K562 (cell line): Measurements from ENCODE around the gene SYNPR.

ENCODE experiments used
- BHLHE40 ChIP-seq: IDR thresholded peaks from 2 replicates; pipeline ENCODE4 v1.6.1; 2011; ENCODE audit warnings: low read length, improper control_type of control experiment
- EP300 ChIP-seq: IDR thresholded peaks from 2 replicates; pipeline ENCODE4 v1.6.1; 2012; ENCODE audit warnings: low read length, improper control_type of control experiment
- HDAC1 ChIP-seq, 2 experiments: fragments of 450-650 bp; IDR thresholded peaks; 2 replicates each; pipeline ENCODE4 v1.6.1; 2016 to 2017; ENCODE audit warnings: inconsistent platforms in 1 of 2, mild to moderate bottlenecking in 1 of 2, moderate library complexity in 1 of 2
- KAT2B ChIP-seq: IDR thresholded peaks from one replicate; pipeline ENCODE4 v1.6.1; 2012; ENCODE audit warnings: low read depth, mild to moderate bottlenecking, control low read depth, inconsistent platforms, low read length, moderate library complexity
- MAFG ChIP-seq: fragments of 450-650 bp; conservative IDR thresholded peaks from 2 replicates; pipeline ENCODE4 v1.6.1; 2016; ENCODE audit warnings: missing genetic modification characterization, missing compliant biosample characterization
- PHF8 ChIP-seq: fragments of 200-600 bp; sonication (generic); IDR thresholded peaks from 2 replicates; pipeline ENCODE4 v1.6.1; 2012; ENCODE audit warnings: mixed run types, mild to moderate bottlenecking, inconsistent platforms, low read length, moderate library complexity, borderline replicate concordance
- POLR2A ChIP-seq: fragments of 450-650 bp; conservative IDR thresholded peaks from 2 replicates; pipeline ENCODE4 v1.6.1; 2016
- SRF ChIP-seq, 2 experiments: fragments of 250-450, 450-650 bp in 1 of 2; sonication (Bioruptor Pico) in 1 of 2; sonication (generic) in 1 of 2; formaldehyde crosslinking; IDR thresholded peaks; 2 replicates each; pipeline versions ENCODE4 v1.5.0 to v1.5.1; 2020 to 2022; ENCODE audit warnings: mild to moderate bottlenecking in 1 of 2, missing genetic modification reagents in 1 of 2
- ZNF77 ChIP-seq: fragments of 250-450 bp; sonication (Bioruptor Pico); IDR thresholded peaks from 2 replicates; pipeline ENCODE4 v1.5.0; 2020
- TF ChIP-seq, protein P1 (sequence below), 2 experiments: fragments of 450-650 bp in 1 of 2; sonication (generic) in 1 of 2; formaldehyde crosslinking in 1 of 2; IDR thresholded peaks; 2 replicates each; pipeline versions ENCODE4 v1.7.1 to v1.9.0; 2016 to 2022; ENCODE audit warnings: inconsistent platforms in 1 of 2, mild to moderate bottlenecking in 1 of 2, missing genetic modification reagents in 1 of 2
- TF ChIP-seq, protein P2 (sequence below): sonication (generic); formaldehyde crosslinking; IDR thresholded peaks from 2 replicates; pipeline ENCODE4 v1.8.0; 2022; ENCODE audit warnings: mild to moderate bottlenecking, missing genetic modification reagents
- TF ChIP-seq, protein P3 (sequence below), 3 experiments: IDR thresholded peaks in 2 of 3; conservative IDR thresholded peaks in 1 of 3; 2 replicates each; pipeline ENCODE4 v1.5.1; 2011 to 2012; ENCODE audit warnings: low read length in 3 of 3, mild to moderate bottlenecking in 3 of 3, control low read depth in 2 of 3, improper control_type of control experiment in 1 of 3, inconsistent platforms in 1 of 3, low read depth in 1 of 3, mixed read lengths in 1 of 3, moderate library complexity in 1 of 3; ENCODE audit not compliant: insufficient read depth in 2 of 3
- TF ChIP-seq, protein P4 (sequence below): fragments of 450-650 bp; formaldehyde crosslinking; IDR thresholded peaks from 2 replicates; pipeline ENCODE4 v1.4.0; 2020; ENCODE audit warnings: mild to moderate bottlenecking, mixed read lengths
- TF ChIP-seq, protein P5 (sequence below): sonication (generic); formaldehyde crosslinking; IDR thresholded peaks from 2 replicates; pipeline ENCODE4 v1.8.0; 2023; ENCODE audit warnings: mild to moderate bottlenecking, missing genetic modification reagents

DNA sequence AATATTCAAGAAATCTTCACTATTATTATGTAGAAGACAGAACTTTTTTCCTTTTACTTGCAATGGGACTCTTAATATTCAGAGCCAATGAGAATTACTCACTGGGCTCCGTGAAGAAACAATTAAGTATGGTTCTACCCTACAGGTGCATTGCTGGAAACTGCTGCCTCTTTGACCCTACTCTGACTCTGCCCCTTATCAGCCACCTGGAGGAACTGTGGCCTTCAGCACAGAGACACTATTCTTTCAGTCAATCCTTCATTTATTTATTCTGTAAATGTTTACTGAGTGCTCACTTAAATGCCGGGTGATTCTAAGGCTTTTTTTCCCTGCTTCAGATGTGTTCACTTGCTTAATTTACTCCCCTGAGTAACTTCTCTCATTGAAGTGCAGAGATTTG, 163.2 kb downstream of the SYNPR start:
- TF ChIP-seq HDAC1 (IDR thresholded peaks at IDR 0.05), result no peak
- TF ChIP-seq EP300, result no peak
- TF ChIP-seq BHLHE40, result no peak
- TF ChIP-seq SRF (CRISPR knock-in tag; IDR thresholded peaks at IDR 0.05), result no peak
- no peak for TF ChIP-seq MAFG
- TF ChIP-seq, protein P1, sequence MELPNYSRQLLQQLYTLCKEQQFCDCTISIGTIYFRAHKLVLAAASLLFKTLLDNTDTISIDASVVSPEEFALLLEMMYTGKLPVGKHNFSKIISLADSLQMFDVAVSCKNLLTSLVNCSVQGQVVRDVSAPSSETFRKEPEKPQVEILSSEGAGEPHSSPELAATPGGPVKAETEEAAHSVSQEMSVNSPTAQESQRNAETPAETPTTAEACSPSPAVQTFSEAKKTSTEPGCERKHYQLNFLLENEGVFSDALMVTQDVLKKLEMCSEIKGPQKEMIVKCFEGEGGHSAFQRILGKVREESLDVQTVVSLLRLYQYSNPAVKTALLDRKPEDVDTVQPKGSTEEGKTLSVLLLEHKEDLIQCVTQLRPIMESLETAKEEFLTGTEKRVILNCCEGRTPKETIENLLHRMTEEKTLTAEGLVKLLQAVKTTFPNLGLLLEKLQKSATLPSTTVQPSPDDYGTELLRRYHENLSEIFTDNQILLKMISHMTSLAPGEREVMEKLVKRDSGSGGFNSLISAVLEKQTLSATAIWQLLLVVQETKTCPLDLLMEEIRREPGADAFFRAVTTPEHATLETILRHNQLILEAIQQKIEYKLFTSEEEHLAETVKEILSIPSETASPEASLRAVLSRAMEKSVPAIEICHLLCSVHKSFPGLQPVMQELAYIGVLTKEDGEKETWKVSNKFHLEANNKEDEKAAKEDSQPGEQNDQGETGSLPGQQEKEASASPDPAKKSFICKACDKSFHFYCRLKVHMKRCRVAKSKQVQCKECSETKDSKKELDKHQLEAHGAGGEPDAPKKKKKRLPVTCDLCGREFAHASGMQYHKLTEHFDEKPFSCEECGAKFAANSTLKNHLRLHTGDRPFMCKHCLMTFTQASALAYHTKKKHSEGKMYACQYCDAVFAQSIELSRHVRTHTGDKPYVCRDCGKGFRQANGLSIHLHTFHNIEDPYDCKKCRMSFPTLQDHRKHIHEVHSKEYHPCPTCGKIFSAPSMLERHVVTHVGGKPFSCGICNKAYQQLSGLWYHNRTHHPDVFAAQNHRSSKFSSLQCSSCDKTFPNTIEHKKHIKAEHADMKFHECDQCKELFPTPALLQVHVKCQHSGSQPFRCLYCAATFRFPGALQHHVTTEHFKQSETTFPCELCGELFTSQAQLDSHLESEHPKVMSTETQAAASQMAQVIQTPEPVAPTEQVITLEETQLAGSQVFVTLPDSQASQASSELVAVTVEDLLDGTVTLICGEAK (IDR thresholded peaks at IDR 0.05), result no peak
- TF ChIP-seq, protein P1 (CRISPR knock-in tag; IDR thresholded peaks at IDR 0.05), result no peak
- TF ChIP-seq, protein P2, sequence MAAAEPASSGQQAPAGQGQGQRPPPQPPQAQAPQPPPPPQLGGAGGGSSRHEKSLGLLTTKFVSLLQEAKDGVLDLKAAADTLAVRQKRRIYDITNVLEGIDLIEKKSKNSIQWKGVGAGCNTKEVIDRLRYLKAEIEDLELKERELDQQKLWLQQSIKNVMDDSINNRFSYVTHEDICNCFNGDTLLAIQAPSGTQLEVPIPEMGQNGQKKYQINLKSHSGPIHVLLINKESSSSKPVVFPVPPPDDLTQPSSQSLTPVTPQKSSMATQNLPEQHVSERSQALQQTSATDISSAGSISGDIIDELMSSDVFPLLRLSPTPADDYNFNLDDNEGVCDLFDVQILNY (CRISPR knock-in tag), result no peak
- TF ChIP-seq, protein P3, sequence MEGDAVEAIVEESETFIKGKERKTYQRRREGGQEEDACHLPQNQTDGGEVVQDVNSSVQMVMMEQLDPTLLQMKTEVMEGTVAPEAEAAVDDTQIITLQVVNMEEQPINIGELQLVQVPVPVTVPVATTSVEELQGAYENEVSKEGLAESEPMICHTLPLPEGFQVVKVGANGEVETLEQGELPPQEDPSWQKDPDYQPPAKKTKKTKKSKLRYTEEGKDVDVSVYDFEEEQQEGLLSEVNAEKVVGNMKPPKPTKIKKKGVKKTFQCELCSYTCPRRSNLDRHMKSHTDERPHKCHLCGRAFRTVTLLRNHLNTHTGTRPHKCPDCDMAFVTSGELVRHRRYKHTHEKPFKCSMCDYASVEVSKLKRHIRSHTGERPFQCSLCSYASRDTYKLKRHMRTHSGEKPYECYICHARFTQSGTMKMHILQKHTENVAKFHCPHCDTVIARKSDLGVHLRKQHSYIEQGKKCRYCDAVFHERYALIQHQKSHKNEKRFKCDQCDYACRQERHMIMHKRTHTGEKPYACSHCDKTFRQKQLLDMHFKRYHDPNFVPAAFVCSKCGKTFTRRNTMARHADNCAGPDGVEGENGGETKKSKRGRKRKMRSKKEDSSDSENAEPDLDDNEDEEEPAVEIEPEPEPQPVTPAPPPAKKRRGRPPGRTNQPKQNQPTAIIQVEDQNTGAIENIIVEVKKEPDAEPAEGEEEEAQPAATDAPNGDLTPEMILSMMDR (IDR thresholded peaks at IDR 0.05 in 2 of 3, conservative IDR thresholded peaks at IDR 0.05 in 1 of 3; ENCODE audit: insufficient read depth in 2 of 3, low read depth in 1 of 3, low read length in 3 of 3), result no peak
- TF ChIP-seq, protein P4, sequence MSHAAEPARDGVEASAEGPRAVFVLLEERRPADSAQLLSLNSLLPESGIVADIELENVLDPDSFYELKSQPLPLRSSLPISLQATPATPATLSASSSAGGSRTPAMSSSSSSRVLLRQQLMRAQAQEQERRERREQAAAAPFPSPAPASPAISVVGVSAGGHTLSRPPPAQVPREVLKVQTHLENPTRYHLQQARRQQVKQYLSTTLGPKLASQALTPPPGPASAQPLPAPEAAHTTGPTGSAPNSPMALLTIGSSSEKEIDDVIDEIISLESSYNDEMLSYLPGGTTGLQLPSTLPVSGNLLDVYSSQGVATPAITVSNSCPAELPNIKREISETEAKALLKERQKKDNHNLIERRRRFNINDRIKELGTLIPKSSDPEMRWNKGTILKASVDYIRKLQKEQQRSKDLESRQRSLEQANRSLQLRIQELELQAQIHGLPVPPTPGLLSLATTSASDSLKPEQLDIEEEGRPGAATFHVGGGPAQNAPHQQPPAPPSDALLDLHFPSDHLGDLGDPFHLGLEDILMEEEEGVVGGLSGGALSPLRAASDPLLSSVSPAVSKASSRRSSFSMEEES (CRISPR knock-in tag), result no peak
- no peak for TF ChIP-seq PHF8
- no peak for TF ChIP-seq KAT2B
- TF ChIP-seq POLR2A, result no peak
- TF ChIP-seq, protein P5, sequence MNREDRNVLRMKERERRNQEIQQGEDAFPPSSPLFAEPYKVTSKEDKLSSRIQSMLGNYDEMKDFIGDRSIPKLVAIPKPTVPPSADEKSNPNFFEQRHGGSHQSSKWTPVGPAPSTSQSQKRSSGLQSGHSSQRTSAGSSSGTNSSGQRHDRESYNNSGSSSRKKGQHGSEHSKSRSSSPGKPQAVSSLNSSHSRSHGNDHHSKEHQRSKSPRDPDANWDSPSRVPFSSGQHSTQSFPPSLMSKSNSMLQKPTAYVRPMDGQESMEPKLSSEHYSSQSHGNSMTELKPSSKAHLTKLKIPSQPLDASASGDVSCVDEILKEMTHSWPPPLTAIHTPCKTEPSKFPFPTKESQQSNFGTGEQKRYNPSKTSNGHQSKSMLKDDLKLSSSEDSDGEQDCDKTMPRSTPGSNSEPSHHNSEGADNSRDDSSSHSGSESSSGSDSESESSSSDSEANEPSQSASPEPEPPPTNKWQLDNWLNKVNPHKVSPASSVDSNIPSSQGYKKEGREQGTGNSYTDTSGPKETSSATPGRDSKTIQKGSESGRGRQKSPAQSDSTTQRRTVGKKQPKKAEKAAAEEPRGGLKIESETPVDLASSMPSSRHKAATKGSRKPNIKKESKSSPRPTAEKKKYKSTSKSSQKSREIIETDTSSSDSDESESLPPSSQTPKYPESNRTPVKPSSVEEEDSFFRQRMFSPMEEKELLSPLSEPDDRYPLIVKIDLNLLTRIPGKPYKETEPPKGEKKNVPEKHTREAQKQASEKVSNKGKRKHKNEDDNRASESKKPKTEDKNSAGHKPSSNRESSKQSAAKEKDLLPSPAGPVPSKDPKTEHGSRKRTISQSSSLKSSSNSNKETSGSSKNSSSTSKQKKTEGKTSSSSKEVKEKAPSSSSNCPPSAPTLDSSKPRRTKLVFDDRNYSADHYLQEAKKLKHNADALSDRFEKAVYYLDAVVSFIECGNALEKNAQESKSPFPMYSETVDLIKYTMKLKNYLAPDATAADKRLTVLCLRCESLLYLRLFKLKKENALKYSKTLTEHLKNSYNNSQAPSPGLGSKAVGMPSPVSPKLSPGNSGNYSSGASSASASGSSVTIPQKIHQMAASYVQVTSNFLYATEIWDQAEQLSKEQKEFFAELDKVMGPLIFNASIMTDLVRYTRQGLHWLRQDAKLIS, result no peak
- no peak for TF ChIP-seq ZNF77 (CRISPR knock-in tag)
